Tongue (tissue), 2 donors: ENCODE results near the gene WDR54. TPM values are rescaled to one million over a fixed set of nuclear protein-coding genes. Genes with fewer than 3 reads are reported as not detected.
"Not testable (repeated sequence)": the region's sequence is repeated elsewhere in the genome, so short reads cannot be mapped to it uniquely, and the experiment has no call there.

ENCODE experiments used
- DNase-seq: peaks from one replicate; pipeline ENCODE4 v3.0.0-alpha.2; 2015
- total RNA-seq: library from RNA; depleted of rRNA; stranded (reverse); fragments of >200 nt; gene quantifications from one replicate; pipeline ENCODE4 v1.2.3, GENCODE V29; 2014

Gene WDR54
- total RNA-seq, 1 donor from 2014 or later: 11.2 TPM

GRCh38 chr2:74457129-74457548 is 35.6 kb downstream of the WDR54 start:
- DNase-seq: no peak

GRCh38 chr2:74457549-74458131 is 36.1 kb downstream of the WDR54 start:
- DNase-seq: peak; percentile 86

- peak; percentile 100 for DNase-seq
These were observed 36.8 kb downstream of the WDR54 start, which contains the start of gene WBP1 for GRCh38 chr2:74458132-74458937. Gene WBP1, plus strand, starts transcription at chr2:74458438. Its CDS starts 165 bp downstream, at chr2:74458603.

- no peak for DNase-seq
These were observed 37.4 kb downstream of the WDR54 start for GRCh38 chr2:74458938-74459363.

- not testable (repeated sequence) for DNase-seq
These were observed 38.1 kb downstream of the WDR54 start for GRCh38 chr2:74459503-74460118.

GRCh38 chr2:74460187-74460586 is 38.7 kb downstream of the WDR54 start:
- not testable (repeated sequence) for DNase-seq

- DNase-seq: no peak
These were observed 39.9 kb downstream of the WDR54 start for GRCh38 chr2:74461187-74462053.

- DNase-seq: no peak
These were observed 40.7 kb downstream of the WDR54 start for GRCh38 chr2:74462054-74462785.

GRCh38 chr2:74462786-74463105 is 41.2 kb downstream of the WDR54 start:
- DNase-seq: no peak

- DNase-seq: no peak
These were observed 42.9 kb downstream of the WDR54 start for GRCh38 chr2:74464406-74464805.

- not testable (repeated sequence) for DNase-seq
These were observed 49.2 kb downstream of the WDR54 start for GRCh38 chr2:74470742-74471141.

GRCh38 chr2:74471332-74472065 is 50.0 kb downstream of the WDR54 start:
- no peak for DNase-seq

- peak; percentile 98 for DNase-seq
These were observed 50.8 kb downstream of the WDR54 start, which contains the start of gene MRPL53 for GRCh38 chr2:74472086-74472944. Gene MRPL53, minus strand, starts transcription at chr2:74472680. Its CDS starts 20 bp downstream, at chr2:74472660.

- DNase-seq: no peak
These were observed 51.4 kb downstream of the WDR54 start for GRCh38 chr2:74472945-74473258.

GRCh38 chr2:74474481-74474880 is 53.0 kb downstream of the WDR54 start:
- no peak for DNase-seq

GRCh38 chr2:74474899-74475298 is 53.4 kb downstream of the WDR54 start:
- DNase-seq: no peak
